Liver (tissue), 9 donors: ENCODE measurements around the gene CAMSAP1. TPM values are rescaled to one million over a fixed set of nuclear protein-coding genes. Genes with fewer than 3 reads are reported as not detected.

Experiments
- DNase-seq: peaks from one replicate; pipeline ENCODE4 v3.0.0-alpha.2; 2017; ENCODE audit warnings: low spot score
- H3K27ac ChIP-seq, 2 donors: one replicate each; pipeline ENCODE4 v1.7.0; 2013; ENCODE audit warnings: inconsistent platforms in 2 of 2, low read length in 2 of 2, control low read depth in 1 of 2, low read depth in 1 of 2, mild to moderate bottlenecking in 1 of 2
- H3K27me3 ChIP-seq, 4 donors: one replicate each; pipeline versions ENCODE4 v1.6.1 to v1.7.0; 2013; ENCODE audit warnings: low read length in 3 of 4, inconsistent platforms in 1 of 4, mild to moderate bottlenecking in 1 of 4, moderate library complexity in 1 of 4; ENCODE audit not compliant: control insufficient read depth in 4 of 4, insufficient read depth in 4 of 4
- H3K36me3 ChIP-seq, 4 donors: one replicate each; pipeline versions ENCODE4 v1.6.1 to v1.7.0; 2013; ENCODE audit warnings: low read length in 3 of 4, mild to moderate bottlenecking in 3 of 4, low read depth in 1 of 4, moderate library complexity in 1 of 4; ENCODE audit not compliant: control insufficient read depth in 4 of 4, insufficient read depth in 3 of 4
- H3K4me1 ChIP-seq, 4 donors: one replicate each; pipeline versions ENCODE4 v1.6.1 to v1.7.0; 2013; ENCODE audit warnings: low read length in 3 of 4, mild to moderate bottlenecking in 3 of 4, moderate library complexity in 1 of 4; ENCODE audit not compliant: control insufficient read depth in 4 of 4, insufficient read depth in 4 of 4
- H3K4me3 ChIP-seq, 3 donors: one replicate each; pipeline versions ENCODE4 v1.6.1 to v1.7.0; 2013; ENCODE audit warnings: low read length in 3 of 3, control low read depth in 1 of 3, low read depth in 1 of 3, mild to moderate bottlenecking in 1 of 3
- H3K9ac ChIP-seq, 2 donors: one replicate each; pipeline ENCODE4 v1.7.0; 2013; ENCODE audit warnings: low read length in 2 of 2, mild to moderate bottlenecking in 2 of 2, moderate library complexity in 2 of 2, control low read depth in 1 of 2, low read depth in 1 of 2
- H3K9me3 ChIP-seq, 4 donors: one replicate each; pipeline versions ENCODE4 v1.6.1 to v1.7.0; 2013; ENCODE audit warnings: low read length in 3 of 4; ENCODE audit not compliant: control insufficient read depth in 4 of 4
- EGR1 ChIP-seq, 2 donors: IDR thresholded peaks; 2 replicates each; pipeline ENCODE4 v1.6.1; 2016 to 2018; ENCODE audit warnings: antibody characterized with exemption in 2 of 2, low read depth in 2 of 2
- FOXA1 ChIP-seq: IDR thresholded peaks from 2 replicates; pipeline ENCODE4 v1.6.1; 2016; ENCODE audit warnings: antibody characterized with exemption
- GABPA ChIP-seq, 2 donors: IDR thresholded peaks in 1 of 2; conservative IDR thresholded peaks in 1 of 2; 2 replicates each; pipeline ENCODE4 v1.6.1; 2016; ENCODE audit warnings: antibody characterized with exemption in 2 of 2, mild to moderate bottlenecking in 1 of 2, moderate library complexity in 1 of 2
- HNF4A ChIP-seq, 2 donors: conservative IDR thresholded peaks; 2 replicates each; pipeline ENCODE4 v1.6.1; 2016; ENCODE audit warnings: antibody characterized with exemption in 2 of 2, mild to moderate bottlenecking in 2 of 2
- JUND ChIP-seq, 2 donors: IDR thresholded peaks; 2 replicates each; pipeline ENCODE4 v1.6.1; 2016; ENCODE audit warnings: antibody characterized with exemption in 2 of 2
- NR2F2 ChIP-seq: IDR thresholded peaks from 2 replicates; pipeline ENCODE4 v1.6.1; 2016; ENCODE audit warnings: antibody characterized with exemption
- RAD21 ChIP-seq, 2 donors: IDR thresholded peaks; 2 replicates each; pipeline ENCODE4 v1.6.1; 2016; ENCODE audit warnings: antibody characterized with exemption in 2 of 2, mild to moderate bottlenecking in 2 of 2
- SP1 ChIP-seq: IDR thresholded peaks from 2 replicates; pipeline ENCODE4 v1.6.1; 2018; ENCODE audit warnings: antibody characterized with exemption, mild to moderate bottlenecking
- YY1 ChIP-seq: IDR thresholded peaks from 2 replicates; pipeline ENCODE4 v1.6.1; 2016; ENCODE audit warnings: antibody characterized with exemption, mild to moderate bottlenecking
- WGBS: extraction: QIAGEN DNeasy Blood & Tissue Kit; methylation state at CpG from one replicate; pipeline ENCODE4 v1.1.7; 2013; 5-methylcytosine and 5-hydroxymethylcytosine counted together
- polyA plus RNA-seq, 2 donors: library from polyadenylated mRNA; stranded (reverse) in 1 of 2; unstranded in 1 of 2; fragments of 200-250 nt in 1 of 2; fragments of >200 nt in 1 of 2; fragmentation: Nextera tagmentation in 1 of 2; extraction: Ambion mirVana in 1 of 2; gene quantifications; one replicate each; pipeline versions ENCODE4 v1.2.1 to v1.2.3, GENCODE V29; 2013 to 2015
- total RNA-seq, 2 donors: library from RNA; depleted of rRNA; stranded (reverse); fragments of >200 nt; gene quantifications; one replicate each; pipeline ENCODE4 v1.2.3, GENCODE V29; 2014
- TF ChIP-seq, protein P1 (sequence below): IDR thresholded peaks from 2 replicates; pipeline ENCODE4 v1.6.1; 2016; ENCODE audit warnings: antibody characterized with exemption, mild to moderate bottlenecking
- TF ChIP-seq, protein P2 (sequence below): fragments of 150-350 bp; IDR thresholded peaks from 2 replicates; pipeline ENCODE4 v1.5.1; 2017; ENCODE audit warnings: improper control_type of control experiment, low read depth, low read length; ENCODE audit not compliant: missing input control
- TF ChIP-seq, protein P3 (sequence below): IDR thresholded peaks from 2 replicates; pipeline ENCODE4 v1.6.1; 2016; ENCODE audit warnings: antibody characterized with exemption
- TF ChIP-seq, protein P4 (sequence below): IDR thresholded peaks from 2 replicates; pipeline ENCODE4 v1.6.1; 2016; ENCODE audit warnings: antibody characterized with exemption
- TF ChIP-seq, protein P5 (sequence below): IDR thresholded peaks from 2 replicates; pipeline ENCODE4 v1.6.1; 2016; ENCODE audit warnings: antibody characterized with exemption
- donor health status: healthy.
- donor health status: healthy.
- donor health status: healthy.
- donor health status: healthy.
- donor health status: healthy.

Gene CAMSAP1
- total and polyA plus RNA-seq, 4 donors, result 0.97 to 6.4 (median 5.1) TPM

DNA sequence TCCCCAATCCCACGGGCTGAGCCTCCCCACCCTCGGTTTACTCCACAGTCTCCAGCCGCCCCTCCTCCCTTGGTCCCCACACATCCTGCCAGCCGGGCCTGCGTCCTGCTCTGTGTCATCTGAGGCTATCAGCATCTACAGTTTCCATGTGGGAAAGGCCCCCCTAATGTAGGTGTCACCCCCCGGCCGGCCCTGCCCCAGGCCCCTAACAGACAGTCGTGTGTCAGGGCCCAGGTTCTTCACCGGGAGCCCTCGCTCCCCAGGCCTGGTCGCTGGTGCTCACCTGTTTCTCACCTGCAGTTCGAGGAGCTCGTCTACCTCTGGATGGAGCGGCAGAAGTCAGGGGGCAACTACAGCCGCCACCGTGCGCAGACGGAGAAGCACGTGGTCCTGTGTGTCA, 142.6 kb downstream of the CAMSAP1 start:
- no peaks in the 10 kb centered on the region for H3K4me1 ChIP-seq
- TF ChIP-seq NR2F2, result no peak
- TF ChIP-seq, protein P1, sequence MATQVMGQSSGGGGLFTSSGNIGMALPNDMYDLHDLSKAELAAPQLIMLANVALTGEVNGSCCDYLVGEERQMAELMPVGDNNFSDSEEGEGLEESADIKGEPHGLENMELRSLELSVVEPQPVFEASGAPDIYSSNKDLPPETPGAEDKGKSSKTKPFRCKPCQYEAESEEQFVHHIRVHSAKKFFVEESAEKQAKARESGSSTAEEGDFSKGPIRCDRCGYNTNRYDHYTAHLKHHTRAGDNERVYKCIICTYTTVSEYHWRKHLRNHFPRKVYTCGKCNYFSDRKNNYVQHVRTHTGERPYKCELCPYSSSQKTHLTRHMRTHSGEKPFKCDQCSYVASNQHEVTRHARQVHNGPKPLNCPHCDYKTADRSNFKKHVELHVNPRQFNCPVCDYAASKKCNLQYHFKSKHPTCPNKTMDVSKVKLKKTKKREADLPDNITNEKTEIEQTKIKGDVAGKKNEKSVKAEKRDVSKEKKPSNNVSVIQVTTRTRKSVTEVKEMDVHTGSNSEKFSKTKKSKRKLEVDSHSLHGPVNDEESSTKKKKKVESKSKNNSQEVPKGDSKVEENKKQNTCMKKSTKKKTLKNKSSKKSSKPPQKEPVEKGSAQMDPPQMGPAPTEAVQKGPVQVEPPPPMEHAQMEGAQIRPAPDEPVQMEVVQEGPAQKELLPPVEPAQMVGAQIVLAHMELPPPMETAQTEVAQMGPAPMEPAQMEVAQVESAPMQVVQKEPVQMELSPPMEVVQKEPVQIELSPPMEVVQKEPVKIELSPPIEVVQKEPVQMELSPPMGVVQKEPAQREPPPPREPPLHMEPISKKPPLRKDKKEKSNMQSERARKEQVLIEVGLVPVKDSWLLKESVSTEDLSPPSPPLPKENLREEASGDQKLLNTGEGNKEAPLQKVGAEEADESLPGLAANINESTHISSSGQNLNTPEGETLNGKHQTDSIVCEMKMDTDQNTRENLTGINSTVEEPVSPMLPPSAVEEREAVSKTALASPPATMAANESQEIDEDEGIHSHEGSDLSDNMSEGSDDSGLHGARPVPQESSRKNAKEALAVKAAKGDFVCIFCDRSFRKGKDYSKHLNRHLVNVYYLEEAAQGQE, result no peak
- TF ChIP-seq HNF4A (conservative IDR thresholded peaks at IDR 0.05), result no peak
- no peak for TF ChIP-seq EGR1 (IDR thresholded peaks at IDR 0.05; ENCODE audit: low read depth in 2 of 2)
- no peak for TF ChIP-seq FOXA1
- TF ChIP-seq, protein P2, sequence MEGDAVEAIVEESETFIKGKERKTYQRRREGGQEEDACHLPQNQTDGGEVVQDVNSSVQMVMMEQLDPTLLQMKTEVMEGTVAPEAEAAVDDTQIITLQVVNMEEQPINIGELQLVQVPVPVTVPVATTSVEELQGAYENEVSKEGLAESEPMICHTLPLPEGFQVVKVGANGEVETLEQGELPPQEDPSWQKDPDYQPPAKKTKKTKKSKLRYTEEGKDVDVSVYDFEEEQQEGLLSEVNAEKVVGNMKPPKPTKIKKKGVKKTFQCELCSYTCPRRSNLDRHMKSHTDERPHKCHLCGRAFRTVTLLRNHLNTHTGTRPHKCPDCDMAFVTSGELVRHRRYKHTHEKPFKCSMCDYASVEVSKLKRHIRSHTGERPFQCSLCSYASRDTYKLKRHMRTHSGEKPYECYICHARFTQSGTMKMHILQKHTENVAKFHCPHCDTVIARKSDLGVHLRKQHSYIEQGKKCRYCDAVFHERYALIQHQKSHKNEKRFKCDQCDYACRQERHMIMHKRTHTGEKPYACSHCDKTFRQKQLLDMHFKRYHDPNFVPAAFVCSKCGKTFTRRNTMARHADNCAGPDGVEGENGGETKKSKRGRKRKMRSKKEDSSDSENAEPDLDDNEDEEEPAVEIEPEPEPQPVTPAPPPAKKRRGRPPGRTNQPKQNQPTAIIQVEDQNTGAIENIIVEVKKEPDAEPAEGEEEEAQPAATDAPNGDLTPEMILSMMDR, result no peak
- TF ChIP-seq RAD21 (IDR thresholded peaks at IDR 0.05), result no peak
- TF ChIP-seq GABPA (IDR thresholded peaks at IDR 0.05 in 1 of 2, conservative IDR thresholded peaks at IDR 0.05 in 1 of 2), result no peak
- TF ChIP-seq, protein P3, sequence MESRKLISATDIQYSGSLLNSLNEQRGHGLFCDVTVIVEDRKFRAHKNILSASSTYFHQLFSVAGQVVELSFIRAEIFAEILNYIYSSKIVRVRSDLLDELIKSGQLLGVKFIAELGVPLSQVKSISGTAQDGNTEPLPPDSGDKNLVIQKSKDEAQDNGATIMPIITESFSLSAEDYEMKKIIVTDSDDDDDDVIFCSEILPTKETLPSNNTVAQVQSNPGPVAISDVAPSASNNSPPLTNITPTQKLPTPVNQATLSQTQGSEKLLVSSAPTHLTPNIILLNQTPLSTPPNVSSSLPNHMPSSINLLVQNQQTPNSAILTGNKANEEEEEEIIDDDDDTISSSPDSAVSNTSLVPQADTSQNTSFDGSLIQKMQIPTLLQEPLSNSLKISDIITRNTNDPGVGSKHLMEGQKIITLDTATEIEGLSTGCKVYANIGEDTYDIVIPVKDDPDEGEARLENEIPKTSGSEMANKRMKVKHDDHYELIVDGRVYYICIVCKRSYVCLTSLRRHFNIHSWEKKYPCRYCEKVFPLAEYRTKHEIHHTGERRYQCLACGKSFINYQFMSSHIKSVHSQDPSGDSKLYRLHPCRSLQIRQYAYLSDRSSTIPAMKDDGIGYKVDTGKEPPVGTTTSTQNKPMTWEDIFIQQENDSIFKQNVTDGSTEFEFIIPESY, result no peak
- TF ChIP-seq, protein P4, sequence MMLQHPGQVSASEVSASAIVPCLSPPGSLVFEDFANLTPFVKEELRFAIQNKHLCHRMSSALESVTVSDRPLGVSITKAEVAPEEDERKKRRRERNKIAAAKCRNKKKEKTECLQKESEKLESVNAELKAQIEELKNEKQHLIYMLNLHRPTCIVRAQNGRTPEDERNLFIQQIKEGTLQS, result no peak
- H3K27ac ChIP-seq, result no peak overlapping the region
- no peak overlapping the region for H3K9ac ChIP-seq
- H3K36me3 ChIP-seq, result no peaks in the 10 kb centered on the region
- DNase-seq, result no peak
- no peaks in the 10 kb centered on the region for H3K27me3 ChIP-seq
- WGBS, result 88% methylated on average over 19 of the region's 19 CpGs
- peaks cover 3 to 10% (median 4%) of the 10 kb centered on the region in 4 donors for H3K9me3 ChIP-seq
- H3K4me3 ChIP-seq, result no peak overlapping the region

DNA sequence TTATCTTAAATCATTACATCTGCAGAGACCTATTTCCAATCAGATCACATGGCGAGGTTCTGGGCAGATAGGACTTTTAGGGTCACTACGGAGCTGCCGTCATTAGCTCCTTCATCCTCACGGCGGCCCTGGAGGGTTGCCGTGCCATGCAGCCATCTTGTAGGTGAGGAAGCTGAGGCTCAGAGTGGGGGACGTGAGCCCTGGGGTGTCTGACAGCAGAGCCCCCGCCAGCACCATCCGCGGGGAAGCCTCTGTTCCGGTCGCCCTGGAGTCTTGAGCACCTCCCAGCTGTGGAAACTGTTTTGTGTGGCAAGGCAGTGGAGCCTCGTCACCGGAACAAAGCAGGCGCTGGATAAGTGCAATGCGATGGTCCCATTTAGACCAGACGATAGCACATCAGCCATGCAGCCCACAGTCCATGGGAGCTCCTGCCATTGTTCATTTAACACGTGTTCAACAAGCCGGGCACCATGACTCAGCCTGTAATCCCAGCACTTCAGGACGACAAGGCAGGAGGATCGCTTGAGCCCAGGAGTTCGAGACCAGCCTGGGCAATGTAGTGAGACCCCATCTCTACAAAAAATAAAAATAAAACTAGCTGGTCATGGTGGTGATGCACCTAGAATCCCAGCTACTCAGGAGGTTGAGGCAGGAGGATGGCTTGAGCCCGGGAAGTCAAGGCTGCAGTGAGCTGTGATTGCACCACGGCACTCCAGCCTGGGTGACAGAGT, 143.5 kb downstream of the CAMSAP1 start:
- no peak for DNase-seq
- H3K27me3 ChIP-seq, result no peaks in the 10 kb centered on the region
- H3K27ac ChIP-seq, result no peak overlapping the region
- H3K4me3 ChIP-seq, result no peak overlapping the region
- no peaks in the 10 kb centered on the region for H3K4me1 ChIP-seq
- no peaks in the 10 kb centered on the region for H3K36me3 ChIP-seq
- peaks cover 3 to 10% (median 4%) of the 10 kb centered on the region in 4 donors for H3K9me3 ChIP-seq
- no peak overlapping the region for H3K9ac ChIP-seq
- WGBS, result 86% methylated on average over 24 of the region's 24 CpGs
- TF ChIP-seq, protein P3, result no peak
- TF ChIP-seq SP1 (no peak), YY1 (no peak), JUND (IDR thresholded peaks at IDR 0.05) (no peak), GABPA (IDR thresholded peaks at IDR 0.05 in 1 of 2, conservative IDR thresholded peaks at IDR 0.05 in 1 of 2) (no peak), RAD21 (IDR thresholded peaks at IDR 0.05) (no peak)
- TF ChIP-seq, protein P4, result no peak
- TF ChIP-seq, protein P2, result no peak
- TF ChIP-seq, protein P5, sequence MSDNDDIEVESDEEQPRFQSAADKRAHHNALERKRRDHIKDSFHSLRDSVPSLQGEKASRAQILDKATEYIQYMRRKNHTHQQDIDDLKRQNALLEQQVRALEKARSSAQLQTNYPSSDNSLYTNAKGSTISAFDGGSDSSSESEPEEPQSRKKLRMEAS, result no peak
